Daoy (cell line): Measurements from ENCODE around the gene AOAH. TPM values are rescaled to one million over a fixed set of nuclear protein-coding genes. Genes with fewer than 3 reads are reported as not detected.

ENCODE experiments used
- DNase-seq: peaks from one replicate; pipeline ENCODE4 v3.0.0-alpha.2; 2015; ENCODE audit warnings: low read depth
- total RNA-seq: library from RNA; depleted of rRNA; stranded (reverse); fragments of >200 nt; shearing (Covaris generic); gene quantifications from 2 replicates; pipeline ENCODE4 v1.2.3, GENCODE V29; 2014

AOAH gene
- total RNA-seq, 1 experiment from 2014 or later, result 39.0 TPM

- no peak for DNase-seq
Measured at GRCh38 chr7:36633377-36633776, 90.9 kb downstream of the AOAH start.

- DNase-seq, result peak; percentile 53
Measured at GRCh38 chr7:36630112-36630650, 94.1 kb downstream of the AOAH start.

GRCh38 chr7:36629351-36629750 lies 94.9 kb downstream of the AOAH start:
- DNase-seq, result no peak

GRCh38 chr7:36627836-36628235 lies 96.5 kb downstream of the AOAH start:
- DNase-seq, result no peak

- no peak for DNase-seq
Measured at GRCh38 chr7:36626111-36626510, 98.2 kb downstream of the AOAH start.

GRCh38 chr7:36625247-36625646 lies 99.0 kb downstream of the AOAH start:
- DNase-seq, result peak; percentile 91

- no peak for DNase-seq
Measured at GRCh38 chr7:36623247-36623646, 101.0 kb downstream of the AOAH start.

- DNase-seq, result no peak
Measured at GRCh38 chr7:36621396-36621795, 102.9 kb downstream of the AOAH start.

GRCh38 chr7:36620166-36620708 lies 104.1 kb downstream of the AOAH start:
- DNase-seq, result no peak

GRCh38 chr7:36617408-36617807 lies 106.9 kb downstream of the AOAH start:
- DNase-seq, result no peak

- DNase-seq, result no peak
Measured at GRCh38 chr7:36615852-36616540, 108.3 kb downstream of the AOAH start.

GRCh38 chr7:36614959-36615358 lies 109.3 kb downstream of the AOAH start:
- DNase-seq, result no peak

GRCh38 chr7:36613031-36613614 lies 111.2 kb downstream of the AOAH start:
- DNase-seq, result no peak

GRCh38 chr7:36611703-36612102 lies 112.6 kb downstream of the AOAH start:
- no peak for DNase-seq

- DNase-seq, result no peak
Measured at GRCh38 chr7:36607721-36608095, 116.6 kb downstream of the AOAH start.

- DNase-seq, result no peak
Measured at GRCh38 chr7:36606976-36607720, 117.1 kb downstream of the AOAH start.

GRCh38 chr7:36606153-36606975 lies 117.9 kb downstream of the AOAH start:
- DNase-seq, result no peak

- peak; percentile 83 for DNase-seq
Measured at GRCh38 chr7:36605261-36606051, 118.8 kb downstream of the AOAH start.

- DNase-seq, result peak; percentile 66
Measured at GRCh38 chr7:36604806-36605205, 119.5 kb downstream of the AOAH start.
